Activated T-helper 1 cell treated with anti-CD3 and anti-CD28 coated beads, Interleukin-12 subunit alpha, Interleukin-12 subunit beta, Interleukin-2, Interleukin-4 antibody, amounts not matched to agents 30 ng/mL and 10 ng/mL and 1 ng/mL, durations not matched to agents 14 hours and 24 hours and 36 hours (primary cell): Measurements from ENCODE around the gene EYA2. TPM values are rescaled to one million over a fixed set of nuclear protein-coding genes. Genes with fewer than 3 reads are reported as not detected.
"Not testable (repeated sequence)": the region's sequence is repeated elsewhere in the genome, so short reads cannot be mapped to it uniquely, and the experiment has no call there.

Experiments used
- DNase-seq: peaks from one replicate; pipeline ENCODE4 v3.0.0; 2021; ENCODE audit warnings: low spot score
- H3K27ac Mint-ChIP-seq: one replicate; pipeline ENCODE4 v1.8.0; 2021; ENCODE audit warnings: mild to moderate bottlenecking, mixed read lengths
- H3K27me3 Mint-ChIP-seq: one replicate; pipeline ENCODE4 v1.8.0; 2022; ENCODE audit warnings: mild to moderate bottlenecking, moderate library complexity, mixed read lengths; ENCODE audit not compliant: insufficient read depth
- H3K36me3 Mint-ChIP-seq: one replicate; pipeline ENCODE4 v1.8.0; 2021; ENCODE audit warnings: low read depth, mixed read lengths
- H3K4me1 Mint-ChIP-seq: one replicate; pipeline ENCODE4 v1.8.0; 2021; ENCODE audit warnings: low read depth, mixed read lengths
- H3K4me3 Mint-ChIP-seq: one replicate; pipeline ENCODE4 v1.8.0; 2021; ENCODE audit warnings: mild to moderate bottlenecking, moderate library complexity, mixed read lengths
- H3K9me3 Mint-ChIP-seq: one replicate; pipeline ENCODE4 v1.8.0; 2021; ENCODE audit warnings: mixed read lengths
- intact Hi-C: fragments of 100-400 bp; cut with micrococcal nuclease; formaldehyde crosslinking; loops from one replicate; pipeline ENCODE4 v1.15.1; 2024
- total RNA-seq: library from RNA; stranded (reverse); gene quantifications from 2 replicates; pipeline ENCODE4 v1.2.3, GENCODE V29; 2022

Gene EYA2
- total RNA-seq, 1 donor from 2014 or later, result not detected

- no peaks in the 10 kb centered on the region for H3K4me1 Mint-ChIP-seq
- H3K9me3 Mint-ChIP-seq, result peaks cover 8% of the 10 kb centered on the region
- no peak overlapping the region for H3K4me3 Mint-ChIP-seq
- H3K36me3 Mint-ChIP-seq, result no peaks in the 10 kb centered on the region
- no peak for DNase-seq
- intact Hi-C loops, result no loop called here
- H3K27ac Mint-ChIP-seq, result no peak overlapping the region
- H3K27me3 Mint-ChIP-seq, result peaks cover 1% of the 10 kb centered on the region
Measured at GRCh38 chr20:46872328-46873211, 22.1 kb upstream of the EYA2 start.

- Mint-ChIP-seq H3K27ac (no peak overlapping the region), H3K36me3 (no peaks in the 10 kb centered on the region), H3K9me3 (no peaks in the 10 kb centered on the region), H3K4me1 (no peaks in the 10 kb centered on the region), H3K4me3 (no peak overlapping the region), H3K27me3 (peaks cover 1% of the 10 kb centered on the region)
- intact Hi-C loops, result no loop called here
- DNase-seq, result no peak
Measured at GRCh38 chr20:46875059-46875458, 19.6 kb upstream of the EYA2 start.

- no peak overlapping the region for H3K27ac Mint-ChIP-seq
- no peaks in the 10 kb centered on the region for H3K9me3 Mint-ChIP-seq
- H3K4me3 Mint-ChIP-seq, result no peak overlapping the region
- no peaks in the 10 kb centered on the region for H3K36me3 Mint-ChIP-seq
- H3K4me1 Mint-ChIP-seq, result no peaks in the 10 kb centered on the region
- DNase-seq, result no peak
- H3K27me3 Mint-ChIP-seq, result peaks cover 11% of the 10 kb centered on the region
- intact Hi-C loops, result no loop called here
Measured at GRCh38 chr20:46879386-46879785, 15.3 kb upstream of the EYA2 start.

GRCh38 chr20:46879963-46880362 is 14.7 kb upstream of the EYA2 start:
- H3K9me3 Mint-ChIP-seq, H3K4me3 Mint-ChIP-seq, H3K27ac Mint-ChIP-seq, DNase-seq, intact Hi-C loops, H3K36me3 Mint-ChIP-seq, H3K4me1 Mint-ChIP-seq: not testable (repeated sequence)
- H3K27me3 Mint-ChIP-seq, result peaks cover 13% of the 10 kb centered on the region

DNA sequence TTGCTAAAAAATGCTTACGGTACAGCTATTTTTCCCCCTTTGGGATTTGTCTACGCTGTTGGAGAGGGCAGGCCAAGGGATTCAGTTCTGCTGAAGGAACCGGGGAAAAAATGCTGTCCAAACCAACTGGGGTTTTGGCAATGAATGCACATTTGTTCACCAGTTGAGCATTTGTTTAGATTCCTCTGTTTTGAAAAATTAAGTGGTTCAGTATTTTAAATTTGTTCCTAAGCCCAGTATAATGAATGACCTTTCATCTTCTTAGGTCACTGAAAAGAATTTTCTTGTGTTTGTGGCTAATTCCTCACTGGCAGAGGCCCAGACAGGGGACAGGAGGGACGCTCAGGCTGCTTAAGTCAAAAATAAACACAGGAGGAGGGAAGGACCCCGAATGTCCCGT is 10.8 kb upstream of the EYA2 start:
- no peaks in the 10 kb centered on the region for H3K9me3 Mint-ChIP-seq
- no peak overlapping the region for H3K4me3 Mint-ChIP-seq
- peaks cover 30% of the 10 kb centered on the region for H3K27me3 Mint-ChIP-seq

GRCh38 chr20:46890682-46891081 is 4.0 kb upstream of the EYA2 start:
- H3K27ac Mint-ChIP-seq, result no peak overlapping the region
- DNase-seq, result no peak
- H3K9me3 Mint-ChIP-seq, result no peaks in the 10 kb centered on the region
- H3K4me3 Mint-ChIP-seq, result no peak overlapping the region
- H3K27me3 Mint-ChIP-seq, result peaks cover 47% of the 10 kb centered on the region
- intact Hi-C loops, result no loop called here
- no peaks in the 10 kb centered on the region for H3K4me1 Mint-ChIP-seq
- H3K36me3 Mint-ChIP-seq, result no peaks in the 10 kb centered on the region

More for the DNA sequence above, 10.8 kb upstream of the EYA2 start:
- no peak overlapping the region for H3K27ac Mint-ChIP-seq
- no peaks in the 10 kb centered on the region for H3K4me1 Mint-ChIP-seq
- H3K36me3 Mint-ChIP-seq, result no peaks in the 10 kb centered on the region
- intact Hi-C loops, result no loop called here
- DNase-seq, result no peak

GRCh38 chr20:46893051-46893450 is 1.6 kb upstream of the EYA2 start:
- intact Hi-C loops, result no loop called here
- Mint-ChIP-seq H3K27ac (no peak overlapping the region), H3K4me3 (no peak overlapping the region), H3K4me1 (no peaks in the 10 kb centered on the region), H3K27me3 (peaks cover 58% of the 10 kb centered on the region), H3K9me3 (no peaks in the 10 kb centered on the region), H3K36me3 (no peaks in the 10 kb centered on the region)
- no peak for DNase-seq

GRCh38 chr20:46893877-46894578 is 615 bp upstream of the EYA2 start:
- no peaks in the 10 kb centered on the region for H3K4me1 Mint-ChIP-seq
- H3K4me3 Mint-ChIP-seq, result no peak overlapping the region
- H3K27ac Mint-ChIP-seq, result no peak overlapping the region
- H3K36me3 Mint-ChIP-seq, result no peaks in the 10 kb centered on the region
- no peaks in the 10 kb centered on the region for H3K9me3 Mint-ChIP-seq
- intact Hi-C loops, result no loop called here
- peaks cover 57% of the 10 kb centered on the region for H3K27me3 Mint-ChIP-seq
- DNase-seq, result no peak

GRCh38 chr20:46894971-46895905 is 595 bp downstream of the EYA2 start:
- H3K9me3 Mint-ChIP-seq, result no peaks in the 10 kb centered on the region
- peaks cover 59% of the 10 kb centered on the region for H3K27me3 Mint-ChIP-seq
- no peak overlapping the region for H3K4me3 Mint-ChIP-seq
- H3K4me1 Mint-ChIP-seq, result no peaks in the 10 kb centered on the region
- no peaks in the 10 kb centered on the region for H3K36me3 Mint-ChIP-seq
- DNase-seq, result no peak
- intact Hi-C loops, result no loop called here
- no peak overlapping the region for H3K27ac Mint-ChIP-seq

- H3K27me3 Mint-ChIP-seq, result peaks cover 57% of the 10 kb centered on the region
- no peaks in the 10 kb centered on the region for H3K9me3 Mint-ChIP-seq
- no peak overlapping the region for H3K27ac Mint-ChIP-seq
- intact Hi-C loops, result no loop called here
- no peak overlapping the region for H3K4me3 Mint-ChIP-seq
- H3K36me3 Mint-ChIP-seq, result no peaks in the 10 kb centered on the region
- H3K4me1 Mint-ChIP-seq, result no peaks in the 10 kb centered on the region
- DNase-seq, result no peak
Measured at GRCh38 chr20:46895906-46896242, 1.2 kb downstream of the EYA2 start.

- H3K4me1 Mint-ChIP-seq, result no peaks in the 10 kb centered on the region
- H3K36me3 Mint-ChIP-seq, result no peaks in the 10 kb centered on the region
- H3K4me3 Mint-ChIP-seq, result no peak overlapping the region
- no peak overlapping the region for H3K27ac Mint-ChIP-seq
- DNase-seq, result no peak
- H3K9me3 Mint-ChIP-seq, result no peaks in the 10 kb centered on the region
- H3K27me3 Mint-ChIP-seq, result peaks cover 59% of the 10 kb centered on the region
- intact Hi-C loops, result no loop called here
Measured at GRCh38 chr20:46897328-46897880, 2.8 kb downstream of the EYA2 start.

DNA sequence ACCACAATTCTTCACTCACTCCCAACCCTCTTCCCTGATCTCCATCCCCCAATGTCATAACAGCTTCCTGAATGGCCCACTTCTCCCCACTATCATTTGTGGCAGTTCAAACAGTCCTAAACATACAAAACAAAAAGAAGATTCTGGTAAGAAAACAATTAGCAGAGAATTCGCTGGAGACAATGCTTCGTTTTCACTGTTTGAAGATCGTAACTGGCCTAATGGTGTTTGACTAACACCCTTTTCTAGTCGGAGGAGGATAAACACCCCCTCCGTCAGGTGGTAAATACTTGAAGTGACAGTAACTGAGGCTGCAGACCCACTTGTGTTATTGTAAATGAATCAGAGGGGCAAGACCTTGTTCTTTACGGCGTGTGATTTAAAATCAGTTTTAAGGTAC is 3.8 kb downstream of the EYA2 start:
- Mint-ChIP-seq H3K36me3 (no peaks in the 10 kb centered on the region), H3K4me3 (no peak overlapping the region), H3K27ac (no peak overlapping the region), H3K9me3 (no peaks in the 10 kb centered on the region), H3K4me1 (no peaks in the 10 kb centered on the region), H3K27me3 (peaks cover 51% of the 10 kb centered on the region)
- DNase-seq, result no peak
- intact Hi-C loops, result no loop called here
